ENCODE measurements around the gene DHDH. TPM values are rescaled to one million over a fixed set of nuclear protein-coding genes. Genes with fewer than 3 reads are reported as not detected.

DHDH gene
- total and polyA plus RNA-seq, 2 experiments from 2014 or later, result 2.2 to 10.2 TPM

GRCh38 chr19:48950159-48950558 lies 16.7 kb downstream of the DHDH start:
- H3K9me3 ChIP-seq (ENCODE audit: low read depth), result no peaks in the 10 kb centered on the region
- H3K4me1 ChIP-seq (ENCODE audit: low read depth), result no peaks in the 10 kb centered on the region
- H3K27ac ChIP-seq, result no peak overlapping the region
- no peak overlapping the region for H3K4me3 ChIP-seq
- TF ChIP-seq, protein P1, sequence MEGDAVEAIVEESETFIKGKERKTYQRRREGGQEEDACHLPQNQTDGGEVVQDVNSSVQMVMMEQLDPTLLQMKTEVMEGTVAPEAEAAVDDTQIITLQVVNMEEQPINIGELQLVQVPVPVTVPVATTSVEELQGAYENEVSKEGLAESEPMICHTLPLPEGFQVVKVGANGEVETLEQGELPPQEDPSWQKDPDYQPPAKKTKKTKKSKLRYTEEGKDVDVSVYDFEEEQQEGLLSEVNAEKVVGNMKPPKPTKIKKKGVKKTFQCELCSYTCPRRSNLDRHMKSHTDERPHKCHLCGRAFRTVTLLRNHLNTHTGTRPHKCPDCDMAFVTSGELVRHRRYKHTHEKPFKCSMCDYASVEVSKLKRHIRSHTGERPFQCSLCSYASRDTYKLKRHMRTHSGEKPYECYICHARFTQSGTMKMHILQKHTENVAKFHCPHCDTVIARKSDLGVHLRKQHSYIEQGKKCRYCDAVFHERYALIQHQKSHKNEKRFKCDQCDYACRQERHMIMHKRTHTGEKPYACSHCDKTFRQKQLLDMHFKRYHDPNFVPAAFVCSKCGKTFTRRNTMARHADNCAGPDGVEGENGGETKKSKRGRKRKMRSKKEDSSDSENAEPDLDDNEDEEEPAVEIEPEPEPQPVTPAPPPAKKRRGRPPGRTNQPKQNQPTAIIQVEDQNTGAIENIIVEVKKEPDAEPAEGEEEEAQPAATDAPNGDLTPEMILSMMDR (IDR thresholded peaks at IDR 0.05; ENCODE audit: low read depth, low read length), result no peak
- no peaks in the 10 kb centered on the region for H3K36me3 ChIP-seq
- DNase-seq (ENCODE audit: low read depth in 1 of 2, low spot score in 1 of 2), result no peak
- H3K27me3 ChIP-seq, result no peaks in the 10 kb centered on the region

- no peak for DNase-seq (ENCODE audit: low read depth in 1 of 2, low spot score in 1 of 2)
- no peaks in the 10 kb centered on the region for H3K9me3 ChIP-seq (ENCODE audit: low read depth)
- H3K4me1 ChIP-seq (ENCODE audit: low read depth), result no peaks in the 10 kb centered on the region
- no peak overlapping the region for H3K4me3 ChIP-seq
- no peaks in the 10 kb centered on the region for H3K27me3 ChIP-seq
- no peak overlapping the region for H3K27ac ChIP-seq
- no peaks in the 10 kb centered on the region for H3K36me3 ChIP-seq
- TF ChIP-seq, protein P1 (IDR thresholded peaks at IDR 0.05; ENCODE audit: low read depth, low read length), result no peak
These were observed 17.5 kb downstream of the DHDH start for GRCh38 chr19:48950830-48951519.

GRCh38 chr19:48953141-48953540 lies 19.6 kb downstream of the DHDH start:
- H3K9me3 ChIP-seq (ENCODE audit: low read depth), result no peaks in the 10 kb centered on the region
- no peaks in the 10 kb centered on the region for H3K36me3 ChIP-seq
- no peak overlapping the region for H3K4me3 ChIP-seq
- H3K4me1 ChIP-seq (ENCODE audit: low read depth), result no peaks in the 10 kb centered on the region
- DNase-seq (ENCODE audit: low read depth in 1 of 2, low spot score in 1 of 2), result no peak
- no peak overlapping the region for H3K27ac ChIP-seq
- TF ChIP-seq, protein P1 (IDR thresholded peaks at IDR 0.05; ENCODE audit: low read depth, low read length), result no peak
- H3K27me3 ChIP-seq, result no peaks in the 10 kb centered on the region

- no peak for DNase-seq (ENCODE audit: low read depth in 1 of 2, low spot score in 1 of 2)
- no peaks in the 10 kb centered on the region for H3K27me3 ChIP-seq
- peak overlapping the region; percentile 83 for H3K27ac ChIP-seq
- H3K36me3 ChIP-seq, result no peaks in the 10 kb centered on the region
- H3K9me3 ChIP-seq (ENCODE audit: low read depth), result no peaks in the 10 kb centered on the region
- TF ChIP-seq, protein P1 (IDR thresholded peaks at IDR 0.05; ENCODE audit: low read depth, low read length), result no peak
- H3K4me3 ChIP-seq, result no peak overlapping the region
- H3K4me1 ChIP-seq (ENCODE audit: low read depth), result no peaks in the 10 kb centered on the region
These were observed 20.6 kb downstream of the DHDH start for GRCh38 chr19:48953990-48954594.

- peak within 1 kb of the TSS; percentile 83 for H3K27ac ChIP-seq
- H3K4me3 ChIP-seq, result peak within 1 kb of the TSS; percentile 70
- no peaks in the 10 kb centered on the region for H3K9me3 ChIP-seq (ENCODE audit: low read depth)
- H3K36me3 ChIP-seq, result no peaks in the 10 kb centered on the region
- TF ChIP-seq, protein P1 (IDR thresholded peaks at IDR 0.05; ENCODE audit: low read depth, low read length), result no peak
- H3K27me3 ChIP-seq, result no peaks in the 10 kb centered on the region
- DNase-seq (ENCODE audit: low read depth in 1 of 2, low spot score in 1 of 2), result peak; percentile 98 to 99
- no peaks in the 10 kb centered on the region for H3K4me1 ChIP-seq (ENCODE audit: low read depth)
These were observed 21.3 kb downstream of the DHDH start, which contains the start of gene BAX for GRCh38 chr19:48954595-48955307. Gene BAX, plus strand, starts transcription at chr19:48954875. Its CDS starts 54 bp downstream, at chr19:48954929.
